HL-60/S4 treated with phorbol 12-myristate 13-acetate at 8.2 ng/mL for 4 days and 3 days (cell line): ENCODE results near the gene FHIP1B.

Source experiments
- in situ Hi-C: fragments of 300-500 bp; cut with MboI; formaldehyde crosslinking; loops from 2 replicates; pipeline ENCODE4 v1.15.0; 2022; ENCODE audit warnings: low sequenced_read_pairs

FHIP1B gene

GRCh38 chr11:6240781-6241180 lies 6.3 kb upstream of the FHIP1B start:
- in situ Hi-C loops: no loop called here

- in situ Hi-C loops: no loop called here
Observed at GRCh38 chr11:6240139-6240538, 5.7 kb upstream of the FHIP1B start.

- in situ Hi-C loops: no loop called here
Observed at GRCh38 chr11:6238902-6239301, 4.5 kb upstream of the FHIP1B start, which contains the start of gene CNGA4. Gene CNGA4, plus strand, starts transcription at chr11:6239089. Its CDS starts 118 bp downstream, at chr11:6239207.

GRCh38 chr11:6237761-6238302 lies 3.4 kb upstream of the FHIP1B start:
- in situ Hi-C loops: no loop called here

GRCh38 chr11:6237266-6237665 lies 2.8 kb upstream of the FHIP1B start:
- in situ Hi-C loops: no loop called here

GRCh38 chr11:6233984-6234386 lies 451 bp downstream of the FHIP1B start:
- in situ Hi-C loops: no loop called here

GRCh38 chr11:6232899-6233298 lies 1.5 kb downstream of the FHIP1B start:
- in situ Hi-C loops: no loop called here

GRCh38 chr11:6229911-6230310 lies 4.5 kb downstream of the FHIP1B start:
- in situ Hi-C loops: no loop called here

- in situ Hi-C loops: no loop called here
Observed at GRCh38 chr11:6228520-6228919, 5.9 kb downstream of the FHIP1B start.

GRCh38 chr11:6225896-6226295 lies 8.5 kb downstream of the FHIP1B start:
- in situ Hi-C loops: no loop called here

- in situ Hi-C loops: no loop called here
Observed at GRCh38 chr11:6225024-6225423, 9.4 kb downstream of the FHIP1B start.

- in situ Hi-C loops: no loop called here
Observed at GRCh38 chr11:6224421-6224820, 10.0 kb downstream of the FHIP1B start.

- in situ Hi-C loops: no loop called here
Observed at GRCh38 chr11:6223854-6224253, 10.6 kb downstream of the FHIP1B start.

- in situ Hi-C loops: no loop called here
Observed at GRCh38 chr11:6219359-6219758, 15.1 kb downstream of the FHIP1B start.

- in situ Hi-C loops: no loop called here
Observed at GRCh38 chr11:6217722-6218121, 16.7 kb downstream of the FHIP1B start.

- in situ Hi-C loops: no loop called here
Observed at GRCh38 chr11:6216501-6216900, 17.9 kb downstream of the FHIP1B start.

GRCh38 chr11:6214530-6214929 lies 19.9 kb downstream of the FHIP1B start:
- in situ Hi-C loops: no loop called here

GRCh38 chr11:6210274-6210955 lies 24.0 kb downstream of the FHIP1B start:
- in situ Hi-C loops: no loop called here

- in situ Hi-C loops: no loop called here
Observed at GRCh38 chr11:6209801-6210200, 24.6 kb downstream of the FHIP1B start.

GRCh38 chr11:6206456-6207180 lies 27.8 kb downstream of the FHIP1B start:
- in situ Hi-C loops: no loop called here

- in situ Hi-C loops: no loop called here
Observed at GRCh38 chr11:6205366-6205765, 29.1 kb downstream of the FHIP1B start, which contains the start of gene C11orf42. Gene C11orf42, plus strand, starts transcription at chr11:6205557. Its CDS starts 59 bp downstream, at chr11:6205616.

- in situ Hi-C loops: no loop called here
Observed at GRCh38 chr11:6204706-6205105, 29.7 kb downstream of the FHIP1B start.
